GM13977 (cell line): ENCODE data around the gene KLF2.
"Not testable (repeated sequence)": the region's sequence is repeated elsewhere in the genome, so short reads cannot be mapped to it uniquely, and the experiment has no call there.

Experiments
- DNase-seq: peaks from one replicate; pipeline ENCODE4 v3.0.0; 2012; ENCODE audit warnings: low spot score
- in situ Hi-C: fragments of 300-500 bp; cut with MboI; formaldehyde crosslinking; loops from one replicate; pipeline ENCODE4 v1.12.0; 2022; ENCODE audit warnings: low sequenced_read_pairs, low pct_unique_long_range_greater_than_20kb, mixed read lengths, inconsistent platforms; ENCODE audit not compliant: unreplicated experiment
- TF ChIP-seq, protein P1 (sequence below): IDR thresholded peaks from 2 replicates; pipeline ENCODE4 v1.5.1; 2012; ENCODE audit warnings: mild to moderate bottlenecking, control low read depth; ENCODE audit not compliant: insufficient read depth; ENCODE audit errors: extremely low read depth, missing control alignments

Gene KLF2

GRCh38 chr19:16324384-16325160 is at the start of gene KLF2:
Gene KLF2 (plus strand): TSS chr19:16324826. CDS start chr19:16324924, 98 bp downstream.
- TF ChIP-seq, protein P1, sequence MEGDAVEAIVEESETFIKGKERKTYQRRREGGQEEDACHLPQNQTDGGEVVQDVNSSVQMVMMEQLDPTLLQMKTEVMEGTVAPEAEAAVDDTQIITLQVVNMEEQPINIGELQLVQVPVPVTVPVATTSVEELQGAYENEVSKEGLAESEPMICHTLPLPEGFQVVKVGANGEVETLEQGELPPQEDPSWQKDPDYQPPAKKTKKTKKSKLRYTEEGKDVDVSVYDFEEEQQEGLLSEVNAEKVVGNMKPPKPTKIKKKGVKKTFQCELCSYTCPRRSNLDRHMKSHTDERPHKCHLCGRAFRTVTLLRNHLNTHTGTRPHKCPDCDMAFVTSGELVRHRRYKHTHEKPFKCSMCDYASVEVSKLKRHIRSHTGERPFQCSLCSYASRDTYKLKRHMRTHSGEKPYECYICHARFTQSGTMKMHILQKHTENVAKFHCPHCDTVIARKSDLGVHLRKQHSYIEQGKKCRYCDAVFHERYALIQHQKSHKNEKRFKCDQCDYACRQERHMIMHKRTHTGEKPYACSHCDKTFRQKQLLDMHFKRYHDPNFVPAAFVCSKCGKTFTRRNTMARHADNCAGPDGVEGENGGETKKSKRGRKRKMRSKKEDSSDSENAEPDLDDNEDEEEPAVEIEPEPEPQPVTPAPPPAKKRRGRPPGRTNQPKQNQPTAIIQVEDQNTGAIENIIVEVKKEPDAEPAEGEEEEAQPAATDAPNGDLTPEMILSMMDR, result no peak
- peak; percentile 95 for DNase-seq
- in situ Hi-C loops, result no loop called here

DNA sequence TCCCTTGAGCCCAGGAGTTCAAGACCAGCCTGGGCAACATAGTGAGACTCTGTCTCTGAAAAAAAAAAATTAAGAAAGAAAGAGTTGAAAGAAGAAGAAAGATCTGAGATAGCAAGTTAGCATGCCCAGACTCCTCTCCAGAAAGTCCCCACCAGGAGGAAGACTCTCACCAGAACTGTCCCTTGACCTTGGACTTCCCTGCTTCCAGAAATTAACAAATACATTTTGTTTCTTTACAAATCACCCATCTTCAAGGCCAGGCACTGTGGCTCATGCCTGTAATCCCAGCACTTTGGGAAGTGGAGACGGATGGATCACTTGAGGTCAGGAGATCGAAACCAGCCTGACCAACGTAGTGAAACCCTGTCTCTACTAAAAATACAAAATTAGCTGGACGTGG is 44.3 kb upstream of the KLF2 start:
- TF ChIP-seq, protein P1, result no peak
- no peak for DNase-seq

DNA sequence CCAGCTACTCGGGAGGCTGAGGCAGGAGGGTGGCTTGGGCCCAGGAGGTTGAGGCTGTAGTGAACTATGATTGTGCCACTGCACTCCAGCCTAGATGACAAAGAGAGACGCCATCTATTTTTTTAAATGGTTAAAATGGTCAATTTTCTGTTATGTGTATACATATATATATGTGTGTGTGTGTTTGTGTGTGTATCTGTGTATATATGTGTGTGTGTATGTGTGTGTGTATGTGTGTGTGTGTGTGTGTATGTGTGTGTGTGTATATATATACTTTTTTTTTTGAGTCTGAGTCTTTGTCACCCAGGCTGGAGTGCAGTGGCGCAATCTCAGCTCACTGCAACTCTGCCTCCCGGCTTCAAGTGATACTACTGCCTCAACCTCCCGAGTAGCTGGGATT is 42.9 kb upstream of the KLF2 start:
- DNase-seq, result no peak
- TF ChIP-seq, protein P1, result no peak
- in situ Hi-C loops, result no loop called here

More for the DNA sequence above, 44.3 kb upstream of the KLF2 start:
- in situ Hi-C loops, result no loop called here

DNA sequence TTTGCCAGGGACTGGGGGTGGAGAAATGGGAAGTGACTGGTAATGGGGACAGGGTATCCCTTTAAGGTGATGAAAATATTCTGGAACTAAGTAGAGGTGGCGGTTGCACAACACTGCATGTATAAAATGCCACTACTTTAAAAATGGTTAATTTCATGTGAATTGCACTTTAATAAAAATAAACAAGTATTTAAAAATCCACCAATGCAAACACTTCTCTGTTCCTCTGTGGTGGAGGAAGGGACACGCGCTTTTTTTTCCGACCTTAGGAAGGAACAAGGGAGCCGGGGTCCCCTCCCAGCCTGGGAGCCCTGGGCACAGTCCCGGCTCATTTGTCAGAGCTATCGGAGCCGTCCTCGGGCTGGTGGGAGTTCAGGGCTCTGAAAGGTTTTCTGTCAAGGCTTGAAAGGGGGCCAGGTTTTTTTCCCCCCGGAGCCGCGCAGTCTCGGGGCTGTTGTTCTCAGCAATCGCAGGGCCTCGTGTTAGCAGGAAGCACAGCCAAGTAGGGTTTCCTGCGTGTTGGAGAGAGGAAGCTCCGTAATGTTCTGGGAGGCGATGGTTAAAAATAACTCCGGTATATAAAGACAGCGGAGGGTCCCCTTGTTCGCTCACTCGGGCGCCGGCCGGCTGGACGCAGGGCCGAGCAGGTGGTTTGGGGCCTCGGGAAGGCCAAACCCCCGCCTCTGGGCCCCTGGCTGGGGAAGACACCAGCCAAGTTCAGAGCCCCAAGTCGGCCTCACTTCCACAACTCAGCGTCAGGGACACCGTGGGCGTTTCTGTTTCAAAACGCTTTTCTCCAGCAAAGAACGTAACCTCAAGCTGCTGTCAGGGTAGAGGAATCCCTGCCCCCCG is 41.2 kb upstream of the KLF2 start:
- DNase-seq, result peak; percentile 78
- TF ChIP-seq, protein P1, result no peak
- in situ Hi-C loops, result no loop called here

GRCh38 chr19:16284505-16284904 is 40.1 kb upstream of the KLF2 start:
- DNase-seq, result no peak
- TF ChIP-seq, protein P1, result no peak
- in situ Hi-C loops, result no loop called here

GRCh38 chr19:16285079-16285478 is 39.5 kb upstream of the KLF2 start:
- DNase-seq, in situ Hi-C loops: not testable (repeated sequence)
